ENCODE measurements around the gene RAB26.

DNA sequence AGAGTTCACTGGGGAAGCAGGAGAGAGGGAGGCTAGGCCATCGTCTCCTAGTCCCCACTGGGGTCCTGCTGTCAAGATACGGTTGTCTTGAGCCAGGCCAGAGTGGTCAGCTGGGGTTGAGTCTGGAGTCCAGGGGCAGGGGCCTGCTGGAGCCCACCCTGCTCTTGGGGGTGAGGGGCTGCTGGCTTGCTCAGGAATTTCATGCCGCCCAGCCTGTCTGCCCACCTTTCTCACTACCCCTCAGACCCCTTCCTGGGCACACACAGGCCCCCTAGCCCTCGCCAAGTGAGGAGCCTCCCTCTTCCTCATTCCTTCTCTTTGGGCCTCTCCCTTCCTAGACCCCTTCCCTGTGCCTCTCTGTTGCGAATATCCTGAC is 8.4 kb downstream of the RAB26 start:
- no peak for TF ChIP-seq EZH2 (IDR thresholded peaks at IDR 0.05; ENCODE audit: low read length, missing control alignments)
- TF ChIP-seq, protein P1, sequence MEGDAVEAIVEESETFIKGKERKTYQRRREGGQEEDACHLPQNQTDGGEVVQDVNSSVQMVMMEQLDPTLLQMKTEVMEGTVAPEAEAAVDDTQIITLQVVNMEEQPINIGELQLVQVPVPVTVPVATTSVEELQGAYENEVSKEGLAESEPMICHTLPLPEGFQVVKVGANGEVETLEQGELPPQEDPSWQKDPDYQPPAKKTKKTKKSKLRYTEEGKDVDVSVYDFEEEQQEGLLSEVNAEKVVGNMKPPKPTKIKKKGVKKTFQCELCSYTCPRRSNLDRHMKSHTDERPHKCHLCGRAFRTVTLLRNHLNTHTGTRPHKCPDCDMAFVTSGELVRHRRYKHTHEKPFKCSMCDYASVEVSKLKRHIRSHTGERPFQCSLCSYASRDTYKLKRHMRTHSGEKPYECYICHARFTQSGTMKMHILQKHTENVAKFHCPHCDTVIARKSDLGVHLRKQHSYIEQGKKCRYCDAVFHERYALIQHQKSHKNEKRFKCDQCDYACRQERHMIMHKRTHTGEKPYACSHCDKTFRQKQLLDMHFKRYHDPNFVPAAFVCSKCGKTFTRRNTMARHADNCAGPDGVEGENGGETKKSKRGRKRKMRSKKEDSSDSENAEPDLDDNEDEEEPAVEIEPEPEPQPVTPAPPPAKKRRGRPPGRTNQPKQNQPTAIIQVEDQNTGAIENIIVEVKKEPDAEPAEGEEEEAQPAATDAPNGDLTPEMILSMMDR (conservative IDR thresholded peaks at IDR 0.05 in 1 of 2, IDR thresholded peaks at IDR 0.05 in 1 of 2; ENCODE audit: low read depth in 1 of 2, low read length in 2 of 2), result no peak
